Hepatocyte (in vitro differentiated cells): ENCODE measurements around the gene ADAMTS14. TPM values are rescaled to one million over a fixed set of nuclear protein-coding genes. Genes with fewer than 3 reads are reported as not detected.

Experiments used
- DNase-seq: peaks from one replicate; pipeline ENCODE4 v3.0.0-alpha.2; 2016; ENCODE audit warnings: low spot score
- H2AFZ ChIP-seq: fragments of 200-600 bp; sonication (generic); 2 replicates; pipeline ENCODE4 v1.6.0; 2016; ENCODE audit warnings: antibody characterized with exemption, mild to moderate bottlenecking
- H3K27ac ChIP-seq: fragments of 200-600 bp; sonication (generic); 2 replicates; pipeline ENCODE4 v1.5.1; 2016; ENCODE audit warnings: mild to moderate bottlenecking
- H3K27me3 ChIP-seq: fragments of 200-600 bp; sonication (generic); 2 replicates; pipeline ENCODE4 v1.6.1; 2016
- H3K36me3 ChIP-seq: fragments of 200-600 bp; sonication (generic); replicated peaks from 2 replicates; pipeline ENCODE4 v1.5.1; 2016; ENCODE audit warnings: low read depth; ENCODE audit not compliant: insufficient read depth
- H3K4me1 ChIP-seq: fragments of 200-600 bp; sonication (generic); 2 replicates; pipeline ENCODE4 v1.5.1; 2016; ENCODE audit warnings: mild to moderate bottlenecking, moderate library complexity; ENCODE audit not compliant: insufficient read depth
- H3K4me2 ChIP-seq: fragments of 200-600 bp; sonication (generic); 2 replicates; pipeline ENCODE4 v1.6.0; 2016
- H3K4me3 ChIP-seq: fragments of 200-600 bp; sonication (generic); 2 replicates; pipeline ENCODE4 v1.5.1; 2016; ENCODE audit warnings: mild to moderate bottlenecking
- H3K79me2 ChIP-seq: fragments of 200-600 bp; sonication (generic); 2 replicates; pipeline ENCODE4 v1.6.0; 2017; ENCODE audit warnings: mild to moderate bottlenecking
- H3K9me2 ChIP-seq: fragments of 200-600 bp; sonication (generic); replicated peaks from 2 replicates; pipeline ENCODE4 v1.6.0; 2017; ENCODE audit warnings: mild to moderate bottlenecking; ENCODE audit not compliant: insufficient read depth
- H3K9me3 ChIP-seq: fragments of 200-600 bp; sonication (generic); 2 replicates; pipeline ENCODE4 v1.5.1; 2016; ENCODE audit warnings: low read depth, mild to moderate bottlenecking
- H4K20me1 ChIP-seq: fragments of 200-600 bp; sonication (generic); 2 replicates; pipeline ENCODE4 v1.6.0; 2016; ENCODE audit warnings: mild to moderate bottlenecking; ENCODE audit not compliant: insufficient read depth, poor library complexity, severe bottlenecking
- CTCF ChIP-seq: fragments of 200-600 bp; sonication (generic); IDR thresholded peaks from 2 replicates; pipeline ENCODE4 v1.5.1; 2016; ENCODE audit warnings: antibody characterized with exemption, mild to moderate bottlenecking; ENCODE audit not compliant: poor library complexity
- EZH2 ChIP-seq: fragments of 200-600 bp; sonication (generic); IDR thresholded peaks from 2 replicates; pipeline ENCODE4 v1.6.1; 2016; ENCODE audit warnings: antibody characterized with exemption, mild to moderate bottlenecking, borderline replicate concordance
- EZH2phosphoT487 ChIP-seq: fragments of 200-600 bp; sonication (generic); IDR thresholded peaks from one replicate; pipeline ENCODE4 v1.6.1; 2018; ENCODE audit warnings: antibody characterized with exemption, mild to moderate bottlenecking, low read depth, moderate library complexity; ENCODE audit not compliant: unreplicated experiment, severe bottlenecking
- WGBS: methylation state at CpG from one replicate; pipeline ENCODE4 v1.1.6; 2016; ENCODE audit warnings: low lambda C conversion rate; ENCODE audit errors: missing lambda C conversion rate; 5-methylcytosine and 5-hydroxymethylcytosine counted together
- polyA plus RNA-seq: library from polyadenylated mRNA; unstranded; fragments of >200 nt; fragmentation: Nextera tagmentation; extraction: Ambion mirVana; gene quantifications from 2 replicates; pipeline ENCODE4 v1.2.1, GENCODE V29; 2016
- total RNA-seq: library from RNA; depleted of rRNA; stranded (reverse); fragments of >200 nt; gene quantifications from 2 replicates; pipeline ENCODE4 v1.2.3, GENCODE V29; 2014

Gene ADAMTS14
- total and polyA plus RNA-seq, 2 experiments from 2014 or later: 0.87 to 2.1 TPM

- Histone ChIP-seq H3K36me3 (no peaks in the 10 kb centered on the region), H3K9me3 (no peaks in the 10 kb centered on the region), H3K4me3 (no peak overlapping the region), H3K4me2 (no peak overlapping the region), H3K79me2 (no peaks in the 10 kb centered on the region), H4K20me1 (no peaks in the 10 kb centered on the region), H3K4me1 (peaks cover 15% of the 10 kb centered on the region), H3K27me3 (no peaks in the 10 kb centered on the region), H2AFZ (no peak overlapping the region), H3K9me2 (no peaks in the 10 kb centered on the region), H3K27ac (no peak overlapping the region)
- no peak for DNase-seq
- TF ChIP-seq CTCF (no peak), EZH2phosphoT487 (no peak), EZH2 (no peak)
- WGBS: 62% methylated on average over 11 of the region's 11 CpGs
These were observed 8.8 kb downstream of the ADAMTS14 start for GRCh38 chr10:70680899-70681730.

GRCh38 chr10:70681731-70682005, 9.4 kb downstream of the ADAMTS14 start:
- no peak overlapping the region for H3K27ac ChIP-seq
- H2AFZ ChIP-seq: no peak overlapping the region
- H3K4me2 ChIP-seq: no peak overlapping the region
- no peak for DNase-seq
- no peaks in the 10 kb centered on the region for H3K79me2 ChIP-seq
- no peak overlapping the region for H3K4me3 ChIP-seq
- H4K20me1 ChIP-seq: no peaks in the 10 kb centered on the region
- H3K9me2 ChIP-seq: no peaks in the 10 kb centered on the region
- 83% methylated on average over 2 of the region's 2 CpGs for WGBS
- H3K4me1 ChIP-seq: peaks cover 15% of the 10 kb centered on the region
- H3K27me3 ChIP-seq: no peaks in the 10 kb centered on the region
- no peaks in the 10 kb centered on the region for H3K36me3 ChIP-seq
- TF ChIP-seq CTCF (no peak), EZH2phosphoT487 (no peak), EZH2 (no peak)
- no peaks in the 10 kb centered on the region for H3K9me3 ChIP-seq

- no peak for DNase-seq
- Histone ChIP-seq H3K4me1 (peaks cover 15% of the 10 kb centered on the region), H3K27me3 (no peaks in the 10 kb centered on the region), H3K27ac (no peak overlapping the region), H3K9me2 (no peaks in the 10 kb centered on the region), H3K4me2 (no peak overlapping the region), H3K36me3 (no peaks in the 10 kb centered on the region), H3K4me3 (no peak overlapping the region), H4K20me1 (no peaks in the 10 kb centered on the region), H3K79me2 (no peaks in the 10 kb centered on the region), H2AFZ (no peak overlapping the region), H3K9me3 (no peaks in the 10 kb centered on the region)
- TF ChIP-seq EZH2 (no peak), CTCF (no peak), EZH2phosphoT487 (no peak)
- WGBS: 83% methylated on average over 20 of the region's 20 CpGs
These were observed 10.8 kb downstream of the ADAMTS14 start for GRCh38 chr10:70682920-70683600.
